AG08395 (cell line): ENCODE measurements around the gene ADM5.
"Not testable (repeated sequence)": the region's sequence is repeated elsewhere in the genome, so short reads cannot be mapped to it uniquely, and the experiment has no call there.

Source experiments
- DNase-seq: peaks from one replicate; pipeline ENCODE4 v3.0.0; 2012; ENCODE audit warnings: mixed read lengths, low spot score

Gene ADM5

DNA sequence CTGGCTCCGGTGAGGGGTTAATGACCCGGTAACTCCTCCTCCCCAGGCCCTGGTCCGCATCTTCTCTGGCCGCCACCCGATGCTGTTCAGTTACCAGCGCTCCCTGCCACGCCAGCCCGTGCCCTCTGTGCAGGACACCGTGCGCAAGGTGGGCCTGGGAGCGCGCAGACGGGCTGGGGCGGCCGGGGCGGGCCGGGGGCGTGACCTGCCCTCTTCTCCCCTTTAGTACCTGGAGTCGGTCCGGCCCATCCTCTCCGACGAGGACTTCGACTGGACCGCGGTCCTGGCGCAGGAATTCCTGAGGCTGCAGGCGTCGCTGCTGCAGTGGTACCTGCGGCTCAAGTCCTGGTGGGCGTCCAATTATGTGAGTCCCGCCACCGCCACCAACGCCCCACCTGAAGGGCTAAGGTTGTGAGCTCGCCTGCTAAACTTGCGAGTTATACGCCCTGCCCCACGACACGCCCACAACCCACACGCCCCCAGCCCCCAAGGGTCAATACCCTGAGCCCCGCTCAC, 11.9 kb downstream of the ADM5 start:
- no peak for DNase-seq

DNA sequence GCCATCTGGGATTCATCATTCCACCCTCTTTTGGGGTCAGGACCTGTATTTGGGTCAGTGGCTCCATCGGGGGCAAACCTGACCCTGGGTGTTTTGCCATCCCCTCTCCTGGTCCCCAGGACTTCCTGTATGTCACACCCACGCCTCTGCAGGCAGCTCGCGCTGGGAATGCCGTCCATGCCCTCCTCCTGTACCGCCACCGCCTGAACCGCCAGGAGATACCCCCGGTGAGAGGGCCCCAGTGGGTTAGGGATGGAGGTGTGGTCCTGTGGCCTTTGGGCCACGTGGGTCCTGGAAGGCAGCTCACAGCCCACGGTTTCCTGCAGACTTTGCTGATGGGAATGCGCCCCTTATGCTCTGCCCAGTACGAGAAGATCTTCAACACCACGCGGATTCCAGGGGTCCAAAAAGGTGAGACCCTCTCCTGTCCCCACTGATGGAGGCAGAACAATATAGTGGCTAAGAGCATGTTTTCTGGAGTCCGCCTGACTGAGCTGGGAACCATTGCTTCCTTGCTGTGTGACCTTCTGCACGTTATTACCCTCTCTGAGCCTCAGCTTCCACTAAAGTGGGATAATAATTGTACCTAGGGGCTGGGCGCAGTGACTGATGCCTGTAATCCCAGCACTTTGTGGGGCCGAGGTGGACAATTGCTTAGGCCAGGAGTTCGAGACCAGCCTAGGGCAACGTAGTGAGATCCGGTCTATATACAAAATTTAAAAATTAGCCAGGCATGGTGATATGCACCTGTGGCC, 15.7 kb downstream of the ADM5 start:
- DNase-seq: no peak

DNA sequence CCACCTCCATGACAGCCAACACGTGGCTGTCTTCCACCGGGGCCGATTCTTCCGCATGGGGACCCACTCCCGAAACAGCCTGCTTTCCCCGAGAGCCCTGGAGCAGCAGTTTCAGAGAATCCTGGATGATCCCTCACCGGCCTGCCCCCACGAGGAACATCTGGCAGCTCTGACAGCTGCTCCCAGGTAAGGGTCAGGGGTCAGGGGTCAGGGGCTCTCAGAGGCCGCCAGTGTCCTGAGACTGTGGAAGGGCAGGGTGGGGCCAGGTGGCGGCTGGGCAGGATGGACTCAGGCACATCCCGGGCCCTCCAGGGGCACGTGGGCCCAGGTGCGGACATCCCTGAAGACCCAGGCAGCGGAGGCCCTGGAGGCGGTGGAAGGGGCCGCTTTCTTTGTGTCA, 16.5 kb downstream of the ADM5 start:
- DNase-seq: no peak

DNA sequence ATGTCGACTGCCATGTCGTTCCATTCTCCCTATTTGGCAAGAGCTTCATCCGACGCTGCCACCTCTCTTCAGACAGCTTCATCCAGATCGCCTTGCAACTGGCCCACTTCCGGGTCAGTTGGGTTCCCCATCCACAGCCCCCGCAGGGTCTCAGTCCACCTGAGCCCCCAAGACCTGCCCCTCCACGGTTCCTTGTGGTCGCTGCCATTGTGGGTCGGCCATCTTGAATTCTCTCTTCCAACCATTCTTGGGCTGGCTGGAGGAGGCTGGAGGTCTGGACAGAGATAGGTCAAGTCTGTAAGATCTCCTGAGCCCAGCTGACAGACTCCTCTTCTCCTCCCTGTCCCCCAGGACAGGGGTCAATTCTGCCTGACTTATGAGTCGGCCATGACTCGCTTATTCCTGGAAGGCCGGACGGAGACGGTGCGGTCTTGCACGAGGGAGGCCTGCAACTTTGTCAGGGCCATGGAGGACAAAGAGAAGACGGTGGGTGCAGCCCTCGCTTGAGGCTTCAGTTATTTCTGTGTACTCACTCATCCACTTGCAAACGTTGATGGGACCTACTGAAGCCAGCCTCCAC, 21.1 kb downstream of the ADM5 start:
- peak; percentile 32 for DNase-seq

DNA sequence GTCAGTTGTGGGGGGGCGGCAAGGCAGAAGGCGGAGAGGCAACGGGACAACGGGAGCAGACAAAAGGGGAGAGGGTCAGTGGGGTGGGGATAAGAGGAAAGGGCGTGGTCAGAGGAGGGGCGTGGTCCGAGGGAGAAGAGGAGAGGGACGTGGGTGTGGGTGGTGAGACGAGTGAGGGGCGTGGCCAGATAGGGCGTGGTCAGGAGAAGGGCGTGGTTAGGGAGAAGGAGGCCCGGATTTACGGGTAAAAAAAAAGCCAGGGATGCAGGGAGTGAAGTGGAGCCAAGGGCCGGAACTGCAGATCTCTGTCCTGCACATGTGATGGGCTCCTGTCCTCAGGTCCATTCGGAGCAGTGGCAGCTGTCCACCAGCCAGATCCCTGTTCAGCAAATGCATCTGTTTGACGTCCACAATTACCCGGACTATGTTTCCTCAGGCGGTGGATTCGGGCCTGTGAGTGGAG, 23.0 kb downstream of the ADM5 start:
- peak; percentile 86 for DNase-seq

DNA sequence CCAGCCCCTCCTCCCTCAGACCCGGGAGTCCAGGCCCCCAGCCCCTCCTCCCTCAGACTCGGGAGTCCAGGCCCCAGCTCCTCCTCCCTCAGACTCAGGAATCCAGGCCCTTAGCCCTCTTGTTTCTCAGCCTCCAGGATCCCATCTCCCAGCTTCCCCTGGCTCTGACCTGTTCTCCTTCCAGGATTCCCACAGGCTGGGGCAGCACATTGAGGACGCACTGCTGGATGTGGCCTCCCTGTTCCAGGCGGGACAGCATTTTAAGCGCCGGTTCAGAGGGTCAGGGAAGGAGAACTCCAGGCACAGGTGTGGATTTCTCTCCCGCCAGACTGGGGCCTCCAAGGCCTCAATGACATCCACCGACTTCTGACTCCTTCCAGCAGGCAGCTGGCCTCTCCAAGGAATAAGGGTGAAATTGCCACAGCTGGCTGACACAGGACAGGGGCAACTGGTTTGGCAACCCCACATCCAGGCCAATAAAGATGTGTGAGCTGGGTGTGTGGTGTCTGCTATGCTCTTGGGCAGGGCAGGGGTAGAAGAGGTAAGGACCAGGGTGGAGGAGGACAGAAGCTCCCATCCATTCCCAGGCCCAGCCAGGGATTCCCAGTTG, 23.9 kb downstream of the ADM5 start:
- DNase-seq: no peak

DNA sequence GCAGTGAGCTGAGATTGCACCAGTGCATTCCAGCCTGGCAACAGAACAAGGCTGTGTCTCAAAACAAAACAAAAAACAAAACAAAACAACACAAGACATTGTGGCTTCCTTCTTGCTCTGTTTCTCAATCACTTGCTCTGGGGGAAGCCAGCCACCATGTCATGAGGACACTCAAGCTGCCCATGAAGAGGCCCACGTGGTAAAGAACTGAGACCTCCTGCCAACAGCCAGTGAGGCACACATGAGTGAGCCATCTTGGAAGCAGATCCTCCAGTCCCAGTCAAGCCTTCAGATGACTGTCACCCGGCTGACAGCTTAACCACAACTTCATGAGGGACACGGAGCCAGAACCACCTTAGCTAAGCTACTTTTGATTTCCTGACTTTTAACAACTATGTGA, 26.8 kb downstream of the ADM5 start:
- no peak for DNase-seq

DNA sequence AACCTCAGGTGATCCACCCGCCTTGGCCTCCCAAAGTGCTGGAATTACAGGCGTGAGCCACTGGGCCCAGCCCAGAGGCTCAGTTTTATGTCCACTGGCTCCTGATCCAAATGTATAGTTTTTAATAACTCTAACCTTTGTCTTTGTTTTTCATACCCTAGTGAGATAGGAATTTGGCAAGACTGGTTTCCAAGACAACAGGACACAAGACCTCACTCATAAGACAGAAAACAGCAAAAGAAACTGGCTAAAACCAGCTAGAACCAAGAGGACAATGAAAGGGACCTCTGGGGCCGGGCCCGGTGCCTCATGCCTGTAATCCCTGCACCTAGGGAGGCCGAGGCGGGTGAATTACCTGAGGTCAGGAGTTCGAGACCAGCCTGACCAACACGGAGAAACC, 29.1 kb downstream of the ADM5 start:
- DNase-seq: no peak

DNA sequence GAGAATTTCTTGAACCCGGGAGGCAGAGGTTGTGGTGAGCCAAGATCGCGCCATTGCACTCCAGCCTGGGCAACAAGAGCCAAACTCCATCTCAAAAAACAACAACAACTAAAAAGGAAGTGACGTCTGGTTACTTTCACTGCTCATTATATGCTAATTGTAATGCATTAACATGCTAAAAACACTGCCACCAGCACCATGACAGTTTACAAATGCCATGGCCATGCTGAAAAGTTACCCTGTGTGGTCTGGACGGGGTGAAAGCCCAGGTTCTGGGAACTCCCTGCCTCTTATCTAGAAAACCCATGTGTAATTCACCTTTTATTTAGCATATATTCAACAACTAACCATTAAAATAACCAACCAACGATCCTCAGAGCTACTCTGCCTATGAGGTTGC, 29.6 kb downstream of the ADM5 start:
- no peak for DNase-seq

DNA sequence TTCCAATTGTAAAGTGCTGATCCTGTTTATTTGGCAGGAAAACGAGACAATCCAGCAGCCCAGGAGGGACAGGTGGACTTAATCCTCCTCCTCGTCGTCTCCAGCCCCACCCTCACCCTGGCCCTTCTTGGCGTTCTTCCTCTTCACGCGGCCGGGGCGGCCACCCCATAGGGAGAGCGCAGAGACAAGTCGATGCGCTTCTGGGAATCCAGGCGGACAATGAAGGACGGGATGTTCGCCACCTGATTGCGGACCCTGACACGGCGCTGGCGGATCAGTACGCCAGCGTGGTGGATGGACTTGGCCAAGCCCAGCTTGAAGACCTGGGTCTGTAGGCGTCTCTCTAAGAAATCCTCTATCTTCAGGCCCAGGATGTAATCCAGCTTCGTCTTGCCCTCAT, 30.0 kb downstream of the ADM5 start:
- DNase-seq: not testable (repeated sequence)

DNA sequence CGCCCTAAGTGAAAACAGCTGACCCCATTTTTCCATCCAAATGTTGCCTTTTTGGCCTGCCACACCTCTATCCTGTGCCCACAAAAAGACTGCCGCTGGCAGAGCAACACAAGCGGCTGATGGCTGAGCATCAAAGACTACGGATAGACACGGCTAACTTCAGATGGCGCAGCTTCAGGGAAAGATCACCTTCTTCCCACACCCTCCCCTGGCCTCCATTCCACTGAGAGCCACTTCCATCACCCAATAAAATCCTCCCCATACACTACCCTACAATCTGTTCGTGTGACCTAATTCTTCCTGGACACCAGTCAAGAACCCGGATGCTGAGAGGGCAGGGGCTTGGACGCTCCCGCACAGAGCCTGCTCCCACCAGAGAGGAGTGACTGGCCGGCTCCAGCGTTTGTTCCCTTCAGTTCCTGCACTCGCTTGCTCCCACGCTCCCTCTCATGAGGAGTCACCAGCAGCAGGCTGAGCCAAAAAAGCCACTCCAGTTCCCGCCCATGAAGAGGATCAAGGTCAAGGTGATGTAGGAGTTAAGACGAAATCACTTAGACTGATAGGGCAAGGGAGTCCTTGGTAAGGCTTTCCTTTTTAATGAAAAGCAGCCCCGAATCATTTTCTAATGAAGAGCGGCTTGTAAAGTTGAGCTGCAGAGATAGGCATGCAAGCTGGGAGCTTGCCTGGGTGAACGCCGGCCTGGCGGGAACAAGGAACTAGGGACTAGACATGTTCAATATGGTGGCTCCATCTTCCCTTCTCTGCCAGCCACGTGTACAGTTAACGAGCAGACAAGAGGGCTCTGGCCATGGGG, 38.0 kb downstream of the ADM5 start:
- DNase-seq: peak; percentile 32

DNA sequence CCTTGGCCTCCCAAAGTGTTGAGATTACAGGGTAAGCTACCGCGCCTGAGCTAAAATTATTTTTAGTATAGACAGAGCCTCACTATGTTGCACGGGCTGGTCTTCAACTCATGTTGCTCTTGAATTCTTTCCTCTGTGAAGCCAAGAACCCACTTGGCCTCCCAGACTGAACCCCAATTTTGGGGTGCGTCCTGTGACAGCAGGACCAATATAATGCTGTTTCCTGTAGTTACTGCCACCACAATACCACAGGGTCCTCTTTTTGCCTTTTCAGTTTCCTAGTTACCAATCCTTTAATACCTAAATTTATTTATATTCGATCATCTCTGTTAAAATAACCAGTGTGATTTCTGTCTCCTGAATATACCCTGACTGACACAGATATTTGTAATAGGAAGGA, 40.8 kb downstream of the ADM5 start:
- DNase-seq: no peak

DNA sequence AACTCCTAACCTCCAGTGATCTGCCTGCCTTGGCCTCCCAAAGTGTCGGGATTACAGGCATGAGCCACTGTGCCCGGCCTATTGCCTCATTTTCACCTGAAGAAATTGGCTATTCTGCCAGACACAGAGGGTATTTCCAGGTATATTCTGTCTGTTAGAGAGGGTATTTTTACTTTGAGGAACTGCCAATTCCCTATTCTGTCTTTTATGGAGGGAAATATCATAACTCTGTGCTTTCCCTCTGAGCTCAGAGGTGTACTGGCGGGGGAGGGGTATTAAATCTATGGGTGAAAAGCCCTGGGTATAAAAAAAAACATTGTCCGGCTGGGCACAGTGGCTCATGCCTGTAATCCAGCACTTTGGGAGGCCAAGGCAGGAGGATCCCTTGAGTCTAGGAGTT, 48.9 kb downstream of the ADM5 start:
- no peak for DNase-seq

DNA sequence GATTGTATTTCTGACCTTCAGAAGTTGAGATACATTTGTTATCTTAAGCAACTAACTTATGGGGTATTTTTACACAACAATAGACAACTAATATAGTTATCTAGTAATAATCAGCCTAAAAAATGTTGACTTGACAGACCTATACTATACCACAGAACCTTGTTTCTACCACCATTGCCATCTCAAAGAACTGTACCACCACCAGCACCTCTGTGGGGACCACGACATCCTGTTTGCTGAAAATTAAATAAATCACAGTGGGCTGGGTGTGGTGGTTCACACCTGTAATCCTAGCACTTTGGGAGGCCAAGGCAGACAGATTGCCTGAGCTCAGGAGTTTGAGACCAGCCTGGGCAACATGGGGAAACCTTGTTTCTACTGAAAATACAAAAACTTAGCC, 49.7 kb downstream of the ADM5 start:
- DNase-seq: no peak

DNA sequence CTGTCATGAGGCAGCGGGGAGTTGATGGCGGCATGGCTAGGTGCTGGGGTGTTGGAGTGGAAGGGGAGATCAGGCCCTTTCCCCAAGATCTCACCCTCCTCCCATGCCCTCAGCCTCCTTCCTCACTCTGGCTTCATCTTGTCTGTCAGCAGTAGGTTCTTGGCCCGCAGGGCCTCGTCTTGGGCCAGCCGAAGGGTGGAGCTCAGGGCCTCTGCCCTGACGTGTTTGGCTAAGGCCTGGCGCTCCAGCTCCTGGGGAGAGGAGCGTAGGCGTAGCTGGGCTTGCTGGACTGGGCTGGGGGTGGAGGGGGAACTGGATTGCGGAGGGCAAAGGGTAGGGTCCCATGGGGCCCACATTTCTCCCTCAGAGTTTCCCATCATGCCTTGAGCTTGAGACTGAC, 50.5 kb downstream of the ADM5 start:
- no peak for DNase-seq
